GM18867 (cell line): ENCODE measurements around the gene NINL.

Experiments used
- ATAC-seq: cut with Tn5 transposase; IDR thresholded peaks from one replicate; pipeline ENCODE4 v1.9.1; 2021; ENCODE audit warnings: mild to moderate bottlenecking, moderate library complexity; ENCODE audit not compliant: unreplicated experiment

Gene NINL

GRCh38 chr20:25468126-25469075 lies 116.9 kb downstream of the NINL start:
- no peak for ATAC-seq

GRCh38 chr20:25467441-25467840 lies 117.9 kb downstream of the NINL start:
- ATAC-seq: no peak

GRCh38 chr20:25466846-25467245 lies 118.5 kb downstream of the NINL start:
- ATAC-seq: no peak

- ATAC-seq: no peak
Observed at GRCh38 chr20:25465243-25466135, 119.8 kb downstream of the NINL start.

DNA sequence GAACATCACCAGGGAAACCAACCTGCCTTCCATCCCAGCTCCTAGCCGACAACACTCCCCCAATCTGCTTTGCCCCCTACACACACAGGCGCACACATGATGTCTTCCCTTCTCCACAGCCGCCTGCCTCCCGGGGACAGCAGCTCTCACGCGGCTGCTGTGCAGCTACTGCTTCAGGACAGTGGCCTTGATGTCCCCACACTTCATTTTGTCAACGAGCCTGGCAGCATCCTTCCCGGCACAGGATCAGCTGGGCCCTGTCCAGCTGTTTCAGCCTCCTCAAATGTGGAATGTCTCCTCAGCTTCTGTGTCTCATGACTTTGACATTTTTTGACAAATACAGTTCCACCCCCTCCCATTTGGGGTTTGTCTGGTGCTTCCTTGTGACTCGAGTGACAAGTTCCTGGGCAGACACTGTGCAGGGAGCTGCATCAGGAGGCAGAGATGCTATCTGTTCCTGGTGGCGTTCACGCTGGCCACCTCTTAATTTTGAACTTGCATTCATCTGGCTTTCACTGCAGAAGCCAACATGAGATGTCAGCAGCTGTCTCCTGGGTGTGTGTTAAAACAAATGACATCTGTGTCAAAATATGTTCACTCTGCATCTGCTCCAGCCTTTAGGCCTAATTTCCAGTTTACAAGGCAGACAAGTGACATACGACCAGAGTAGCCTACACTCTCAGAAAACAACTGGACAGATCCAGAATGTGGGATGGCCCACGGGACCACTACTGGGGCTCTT lies 120.7 kb downstream of the NINL start:
- ATAC-seq: no peak

DNA sequence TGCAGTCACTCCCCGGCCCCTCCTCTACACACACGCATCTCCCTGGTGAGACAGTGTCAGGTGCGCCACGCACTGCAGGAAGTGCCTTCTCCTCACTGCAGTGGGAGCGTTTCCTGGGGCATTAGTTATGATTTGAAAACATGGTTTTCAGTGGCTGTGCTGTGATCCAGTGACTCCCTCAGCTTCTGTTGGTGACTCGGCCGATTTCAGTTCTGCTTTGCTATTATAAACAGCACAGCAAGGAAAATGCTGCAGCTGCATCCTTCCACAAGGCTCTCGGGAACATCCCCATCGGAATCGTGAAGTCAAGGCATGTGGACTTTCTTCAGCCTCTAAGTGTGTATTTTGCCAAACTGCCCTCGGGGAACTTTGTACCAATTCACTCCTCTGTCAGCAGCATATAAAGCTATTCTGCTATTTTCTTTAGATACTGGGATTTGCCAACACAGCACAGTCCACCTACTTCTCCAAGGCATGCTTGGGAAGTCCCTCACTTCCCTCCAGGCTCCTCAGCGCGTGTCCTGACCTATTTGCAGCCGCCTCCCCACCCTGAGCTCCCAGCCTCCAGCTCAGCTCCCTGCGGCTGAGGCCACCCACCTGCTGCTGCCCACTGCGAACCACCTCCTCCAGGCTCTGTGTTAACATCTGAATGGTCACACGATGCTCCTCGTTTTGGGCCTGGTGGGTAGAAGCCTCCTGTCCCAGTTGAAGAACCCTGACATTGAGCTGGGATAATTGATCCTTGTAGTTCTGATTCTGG lies 123.4 kb downstream of the NINL start:
- ATAC-seq: no peak

DNA sequence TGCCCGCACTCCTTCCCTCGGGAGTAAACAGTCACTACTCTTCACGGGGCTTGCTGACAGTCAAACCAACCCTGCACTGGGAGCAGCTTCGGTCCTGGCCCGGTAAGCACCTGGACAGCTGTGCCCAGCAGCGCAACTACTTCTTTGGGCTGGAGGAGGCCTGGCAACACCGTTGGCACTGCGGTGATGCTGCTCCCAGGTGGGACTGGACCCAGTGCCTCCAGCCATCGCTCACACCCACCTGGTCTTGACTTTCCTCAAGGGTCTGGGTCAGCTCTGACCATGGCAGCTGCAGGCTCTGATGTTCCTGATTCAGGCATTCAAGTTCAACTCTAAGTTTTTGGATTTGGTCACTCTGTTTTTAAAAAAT lies 124.1 kb downstream of the NINL start:
- ATAC-seq: no peak

DNA sequence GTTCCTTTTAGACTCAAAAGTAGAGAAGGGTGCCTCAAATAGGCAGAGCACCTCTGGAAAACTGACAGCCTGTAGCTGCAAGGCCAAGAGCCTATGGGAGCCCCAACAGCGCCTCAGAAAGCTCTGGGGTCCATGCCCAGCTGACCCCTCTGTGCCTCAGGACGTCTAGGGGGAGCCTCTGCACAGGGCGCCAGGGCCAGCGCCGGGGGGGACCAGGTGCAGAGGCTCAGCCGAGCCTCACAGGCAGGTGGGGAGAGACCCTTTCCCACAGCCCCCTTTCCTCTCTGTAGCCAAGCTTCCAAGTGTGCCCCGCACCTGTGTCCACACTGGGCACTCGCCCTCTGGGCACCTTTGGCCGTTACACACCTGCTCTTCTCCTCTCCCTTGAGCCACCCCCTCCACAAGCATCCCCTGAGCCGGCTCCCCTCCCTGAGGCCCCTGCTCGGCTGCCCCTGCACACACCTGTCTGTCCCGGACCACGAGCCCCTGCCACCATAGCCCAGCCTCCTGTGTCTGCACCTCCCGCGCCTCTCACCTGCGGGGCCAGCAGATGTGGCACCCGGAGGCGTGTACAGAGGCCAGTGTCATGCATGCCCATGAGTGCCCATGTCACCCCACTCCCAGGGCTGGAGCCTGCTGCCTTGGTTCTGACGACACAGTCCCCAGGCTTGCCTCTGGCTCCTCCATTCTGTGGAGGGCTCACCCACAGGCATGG lies 124.6 kb downstream of the NINL start:
- ATAC-seq: no peak

GRCh38 chr20:25459916-25460535 lies 125.3 kb downstream of the NINL start:
- no peak for ATAC-seq

GRCh38 chr20:25459111-25459830 lies 126.1 kb downstream of the NINL start:
- no peak for ATAC-seq

DNA sequence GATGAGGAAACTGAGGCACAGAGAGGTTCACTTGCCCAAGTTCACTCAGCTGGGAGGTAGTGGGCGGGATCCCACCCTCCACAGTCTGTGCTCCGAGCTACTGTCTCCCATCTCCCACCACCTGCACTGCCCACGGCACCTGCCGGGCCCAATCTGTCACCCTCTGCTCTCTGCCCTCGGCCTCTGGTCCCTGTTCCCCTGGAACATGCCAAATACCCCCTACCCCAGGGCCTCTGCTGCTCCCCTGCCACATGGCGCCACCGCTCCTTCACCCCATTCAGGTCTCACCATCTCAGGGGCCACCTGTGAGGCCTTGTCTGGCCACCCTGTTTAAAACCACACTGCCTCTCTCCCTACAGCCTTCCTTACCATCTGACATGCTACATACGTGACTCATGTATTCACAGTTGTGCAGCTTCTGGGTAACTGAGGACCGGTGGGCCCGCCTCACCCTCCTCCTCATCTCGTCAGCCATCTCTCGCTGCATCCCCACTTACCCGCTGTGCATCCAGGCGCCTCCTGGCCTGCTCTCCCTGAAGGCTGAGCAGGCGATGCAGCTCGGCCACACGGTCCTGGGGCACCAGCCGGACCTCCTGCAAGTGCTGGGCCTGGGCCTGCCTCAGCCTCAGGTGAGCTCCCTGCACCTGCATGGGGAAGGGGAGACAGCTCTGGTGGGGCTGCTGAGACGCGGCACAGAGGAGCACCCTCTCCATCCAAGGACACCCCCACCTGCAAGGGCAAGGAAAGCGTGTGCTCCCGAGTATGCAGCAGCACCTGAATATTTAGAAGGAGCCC lies 127.2 kb downstream of the NINL start:
- ATAC-seq: no peak

DNA sequence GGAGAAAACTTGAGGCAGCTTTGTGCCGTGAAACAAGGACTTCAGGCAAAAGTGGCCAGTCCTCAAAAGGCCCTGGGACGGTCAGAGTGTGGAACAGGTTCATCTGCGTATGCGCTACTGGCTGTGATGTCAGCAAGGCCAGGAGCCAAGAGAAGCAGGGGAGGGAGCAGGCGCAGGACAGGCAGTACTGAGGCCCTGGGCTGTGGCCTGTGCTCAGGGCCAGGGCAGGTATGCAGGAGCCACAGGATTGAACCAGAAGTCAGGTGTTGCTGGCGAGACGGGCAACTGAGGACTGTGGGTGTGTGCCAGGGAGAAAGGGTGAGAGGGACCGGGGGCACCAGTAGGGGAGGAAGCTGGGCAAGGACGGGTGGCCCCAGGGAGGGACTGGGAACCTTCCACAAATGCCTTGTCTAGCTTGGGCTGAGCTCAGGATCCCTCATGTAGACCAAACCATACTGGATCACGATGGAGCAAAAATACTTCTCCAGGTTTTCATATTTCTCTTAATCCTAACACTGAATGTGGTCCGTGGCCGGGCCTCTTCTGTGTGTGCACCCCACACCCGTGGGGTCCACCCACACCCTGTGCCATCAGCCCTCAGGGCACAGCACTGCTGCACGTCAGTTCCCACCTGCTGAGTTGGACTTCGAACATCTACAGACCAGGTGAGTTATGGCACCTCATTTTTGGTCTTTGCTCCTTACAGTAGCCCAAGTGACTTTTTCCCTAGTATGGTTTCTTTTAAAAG lies 131.0 kb downstream of the NINL start:
- ATAC-seq: no peak

- no peak for ATAC-seq
Observed at GRCh38 chr20:25453035-25453810, 132.1 kb downstream of the NINL start.

GRCh38 chr20:25452333-25452732 lies 133.0 kb downstream of the NINL start:
- no peak for ATAC-seq

DNA sequence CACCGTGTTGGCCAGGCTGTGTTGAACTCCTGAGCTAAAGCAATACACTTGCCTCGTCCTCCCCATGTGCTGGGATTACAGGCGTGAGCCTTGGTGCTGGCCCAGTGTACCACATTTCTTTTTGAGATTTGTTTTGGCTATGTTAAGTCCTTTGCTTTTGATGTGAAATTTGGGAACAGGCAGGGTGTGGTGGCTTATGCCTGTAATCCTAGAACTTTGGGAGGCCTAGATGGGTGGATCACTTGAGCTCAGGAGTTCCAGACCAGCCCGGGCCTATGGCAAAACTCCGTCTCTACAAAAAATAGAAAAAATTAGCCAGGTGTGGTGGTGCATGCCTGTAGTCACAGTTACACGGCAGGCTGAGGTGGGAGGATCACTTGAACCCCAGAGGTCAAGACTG lies 137.7 kb downstream of the NINL start:
- no peak for ATAC-seq

DNA sequence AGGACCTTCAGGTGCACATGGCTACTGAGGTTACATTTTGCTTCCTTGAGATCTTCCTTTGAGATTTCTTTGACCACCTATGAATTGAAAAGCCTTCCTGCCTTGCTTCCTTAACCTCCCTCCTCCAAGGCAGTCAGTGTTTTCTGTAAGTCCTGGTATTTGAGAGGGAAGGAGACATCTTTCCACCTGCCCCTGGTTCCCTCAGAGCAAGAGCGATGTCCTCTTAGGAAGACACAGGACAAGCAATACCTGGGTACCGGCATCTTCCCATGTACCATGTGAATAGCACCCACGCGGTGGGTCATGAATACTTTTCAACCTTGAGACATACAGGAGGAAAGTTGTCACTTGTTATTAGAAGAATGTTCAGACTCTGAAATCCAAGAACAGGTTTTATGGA lies 140.8 kb downstream of the NINL start:
- ATAC-seq: no peak
